Subcutaneous adipose tissue (tissue), 4 donors: Measurements from ENCODE around the gene ZNF273. TPM values are rescaled to one million over a fixed set of nuclear protein-coding genes. Genes with fewer than 3 reads are reported as not detected.

ENCODE experiments used
- total RNA-seq, 4 donors: library from RNA; depleted of rRNA; stranded (reverse); fragments of >200 nt; gene quantifications; one replicate each; pipeline ENCODE4 v1.1.0, GENCODE V29; 2016
- TF ChIP-seq, protein P1 (sequence below): fragments of 450-650 bp; IDR thresholded peaks from one replicate; pipeline ENCODE4 v1.5.1; 2016; ENCODE audit warnings: low read depth, mild to moderate bottlenecking, control low read depth, antibody characterized with exemption, moderate library complexity

ZNF273 gene
- total RNA-seq, 4 donors from 2014 or later: 4.4 to 8.1 (median 6.8) TPM

DNA sequence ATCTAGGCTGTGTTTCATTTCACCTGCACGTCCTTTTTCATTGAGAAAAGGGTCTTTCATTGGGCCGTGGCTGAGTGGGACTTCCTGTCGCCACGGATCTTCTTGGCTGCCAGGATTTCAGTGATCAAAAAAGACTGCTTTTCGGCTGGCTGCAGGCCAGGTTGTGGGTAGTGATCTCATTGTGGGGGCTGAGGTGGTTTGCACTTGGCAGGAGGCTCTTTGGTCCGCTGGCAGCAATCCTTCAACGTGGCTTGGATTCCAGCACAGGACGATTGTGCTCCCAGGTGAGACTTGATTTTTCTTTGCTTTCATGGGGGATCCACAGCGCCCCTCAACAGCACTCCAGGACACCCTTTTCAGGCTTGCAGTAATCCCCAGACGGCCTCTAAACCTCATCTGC is 29.0 kb upstream of the ZNF273 start:
- TF ChIP-seq, protein P1, sequence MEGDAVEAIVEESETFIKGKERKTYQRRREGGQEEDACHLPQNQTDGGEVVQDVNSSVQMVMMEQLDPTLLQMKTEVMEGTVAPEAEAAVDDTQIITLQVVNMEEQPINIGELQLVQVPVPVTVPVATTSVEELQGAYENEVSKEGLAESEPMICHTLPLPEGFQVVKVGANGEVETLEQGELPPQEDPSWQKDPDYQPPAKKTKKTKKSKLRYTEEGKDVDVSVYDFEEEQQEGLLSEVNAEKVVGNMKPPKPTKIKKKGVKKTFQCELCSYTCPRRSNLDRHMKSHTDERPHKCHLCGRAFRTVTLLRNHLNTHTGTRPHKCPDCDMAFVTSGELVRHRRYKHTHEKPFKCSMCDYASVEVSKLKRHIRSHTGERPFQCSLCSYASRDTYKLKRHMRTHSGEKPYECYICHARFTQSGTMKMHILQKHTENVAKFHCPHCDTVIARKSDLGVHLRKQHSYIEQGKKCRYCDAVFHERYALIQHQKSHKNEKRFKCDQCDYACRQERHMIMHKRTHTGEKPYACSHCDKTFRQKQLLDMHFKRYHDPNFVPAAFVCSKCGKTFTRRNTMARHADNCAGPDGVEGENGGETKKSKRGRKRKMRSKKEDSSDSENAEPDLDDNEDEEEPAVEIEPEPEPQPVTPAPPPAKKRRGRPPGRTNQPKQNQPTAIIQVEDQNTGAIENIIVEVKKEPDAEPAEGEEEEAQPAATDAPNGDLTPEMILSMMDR: no peak

DNA sequence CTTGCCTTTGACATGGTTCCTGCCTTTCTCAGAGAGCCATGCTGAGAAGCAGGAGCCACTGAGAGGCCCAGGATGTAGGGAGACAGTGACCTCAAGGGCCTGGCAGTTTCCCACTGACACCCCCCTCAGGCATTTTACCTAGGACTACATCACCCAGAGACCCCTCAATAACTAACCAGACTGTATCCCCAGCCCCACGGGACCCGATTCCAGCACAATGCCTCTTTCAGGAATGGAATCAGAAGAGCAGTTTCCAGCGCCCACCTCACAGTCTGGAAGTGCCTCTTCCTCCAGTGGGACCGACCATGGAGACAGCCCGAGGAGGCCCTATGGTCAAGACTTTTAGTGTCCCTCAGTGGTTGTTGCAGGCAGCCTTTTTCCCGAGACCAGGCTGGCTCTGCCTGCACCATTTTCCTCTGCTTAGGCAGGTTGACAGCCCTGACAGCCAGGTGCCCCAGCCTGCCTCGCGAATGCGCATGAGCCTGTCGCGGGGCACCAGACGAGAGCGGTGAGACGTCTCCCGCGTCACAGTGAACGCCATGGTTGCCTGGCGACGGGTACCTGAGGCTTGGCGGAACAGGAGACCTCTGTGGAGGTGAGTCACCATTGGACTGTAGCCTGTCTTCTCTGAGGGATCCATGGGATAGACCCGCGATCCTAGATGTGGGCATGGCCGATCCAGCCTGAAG is 28.4 kb upstream of the ZNF273 start:
- TF ChIP-seq, protein P1: no peak

DNA sequence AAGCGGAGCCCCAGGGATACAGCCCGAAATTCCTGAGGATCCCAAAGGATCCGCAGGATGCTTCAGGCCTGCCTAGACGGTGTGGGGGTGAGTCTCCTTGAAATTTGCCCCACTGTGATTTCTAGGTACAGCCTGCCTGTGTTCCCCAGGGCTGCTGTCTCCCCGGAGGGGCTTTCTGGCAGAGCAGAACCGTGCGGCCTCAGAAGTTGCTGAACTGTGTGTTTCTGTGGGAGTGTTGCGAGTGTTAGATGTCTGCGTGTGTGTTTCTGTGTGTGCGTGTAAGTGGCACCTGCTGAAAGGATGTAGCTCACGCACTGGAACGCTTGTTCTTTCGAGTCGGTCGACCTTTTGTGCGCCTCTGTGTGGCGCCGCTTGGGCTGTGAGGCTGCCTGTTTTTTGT is 27.8 kb upstream of the ZNF273 start:
- TF ChIP-seq, protein P1: no peak

GRCh38 chr7:64875658-64876406 is 27.2 kb upstream of the ZNF273 start:
- TF ChIP-seq, protein P1: no peak

DNA sequence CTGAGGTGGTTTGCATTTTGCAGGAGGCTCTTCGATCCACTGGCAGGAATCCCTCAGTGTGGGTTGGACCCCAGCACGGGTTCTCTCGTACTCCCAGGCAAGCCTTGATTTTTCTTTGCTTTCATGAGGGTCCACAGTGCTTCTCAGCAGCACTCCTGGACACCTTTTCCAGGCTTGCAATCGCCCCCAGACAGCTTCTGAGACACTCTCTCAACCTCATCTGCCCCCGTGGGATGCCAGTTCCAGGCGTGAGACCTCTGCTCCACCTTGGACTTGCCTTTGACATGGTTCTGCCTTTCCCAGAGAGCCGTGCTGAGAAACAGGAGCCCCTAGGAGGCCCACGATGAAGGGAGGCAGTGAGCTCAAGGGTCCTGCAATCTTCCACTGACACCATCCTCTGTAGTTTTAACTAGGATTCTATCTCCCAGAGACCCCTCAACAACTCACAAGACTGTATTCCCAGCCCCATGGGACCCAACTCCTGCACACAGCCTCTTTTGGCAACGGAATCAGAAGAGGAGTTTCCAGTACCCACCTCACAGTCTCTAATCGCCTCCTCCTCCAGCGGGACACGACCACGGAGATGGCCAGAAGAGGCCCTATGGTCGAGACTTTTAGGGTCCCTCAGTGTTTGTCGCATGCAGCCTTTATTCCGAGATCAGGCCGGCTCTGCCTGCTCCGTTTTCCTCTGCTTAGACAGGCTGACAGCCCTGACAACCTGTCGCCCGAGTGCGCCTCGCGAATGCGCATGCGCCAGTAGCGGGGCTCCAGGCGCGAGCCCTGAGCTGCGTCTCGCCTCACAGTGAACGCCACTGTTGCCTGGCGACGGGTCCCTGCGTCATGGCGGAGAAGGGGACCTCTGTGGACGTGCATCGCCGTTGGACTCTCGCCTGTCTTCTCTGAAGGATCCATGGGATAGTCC is 26.0 kb upstream of the ZNF273 start:
- TF ChIP-seq, protein P1: no peak

GRCh38 chr7:64877714-64878610 is 25.1 kb upstream of the ZNF273 start:
- TF ChIP-seq, protein P1: no peak
